NCI-H146 treated with DMSO at 0.1 percent for 48 hours (cell line): ENCODE results near the gene ATP9B.
"Not testable (repeated sequence)": the region's sequence is repeated elsewhere in the genome, so short reads cannot be mapped to it uniquely, and the experiment has no call there.

Experiments used
- DNase-seq: peaks from one replicate; lab custom pipeline; 2025; ENCODE audit not compliant: unreplicated experiment; lab: John Stamatoyannopoulos, UW

Gene ATP9B

GRCh38 chr18:79354350-79354749 lies 285.2 kb downstream of the ATP9B start:
- no peak for DNase-seq

- DNase-seq: no peak
These were observed 286.5 kb downstream of the ATP9B start for GRCh38 chr18:79355433-79356335.

GRCh38 chr18:79356435-79356834 lies 287.2 kb downstream of the ATP9B start:
- DNase-seq: no peak

GRCh38 chr18:79360933-79361332 lies 291.7 kb downstream of the ATP9B start:
- DNase-seq: no peak

GRCh38 chr18:79361766-79362522 lies 292.8 kb downstream of the ATP9B start:
- DNase-seq: no peak

- no peak for DNase-seq
These were observed 296.5 kb downstream of the ATP9B start for GRCh38 chr18:79365701-79366100.

- DNase-seq: no peak
These were observed 297.2 kb downstream of the ATP9B start for GRCh38 chr18:79366177-79367094.

- no peak for DNase-seq
These were observed 298.3 kb downstream of the ATP9B start for GRCh38 chr18:79367480-79367879.

- no peak for DNase-seq
These were observed 298.8 kb downstream of the ATP9B start for GRCh38 chr18:79367989-79368388.

GRCh38 chr18:79368681-79369080 lies 299.5 kb downstream of the ATP9B start:
- DNase-seq: no peak

GRCh38 chr18:79371561-79372121 lies 302.4 kb downstream of the ATP9B start:
- DNase-seq: no peak

GRCh38 chr18:79372461-79372860 lies 303.3 kb downstream of the ATP9B start:
- DNase-seq: no peak

- DNase-seq: no peak
These were observed 303.8 kb downstream of the ATP9B start for GRCh38 chr18:79372991-79373390.

GRCh38 chr18:79373736-79374135 lies 304.5 kb downstream of the ATP9B start:
- no peak for DNase-seq

- DNase-seq: no peak
These were observed 305.4 kb downstream of the ATP9B start for GRCh38 chr18:79374408-79375171.

GRCh38 chr18:79375441-79376154 lies 306.4 kb downstream of the ATP9B start:
- no peak for DNase-seq

GRCh38 chr18:79376661-79377060 lies 307.5 kb downstream of the ATP9B start:
- DNase-seq: not testable (repeated sequence)

GRCh38 chr18:79377187-79377891 lies 308.1 kb downstream of the ATP9B start:
- no peak for DNase-seq
